VCaP (cell line): Measurements from ENCODE around the gene FIS1.
A peak's percentile ranks its signal among the peaks of the same experiment; 100 is the strongest.

Source experiments
- H3K27ac ChIP-seq: fragments of 450-650 bp; 2 replicates; pipeline ENCODE4 v1.5.1; 2017
- CTCF ChIP-seq: fragments of 450-650 bp; conservative IDR thresholded peaks from 2 replicates; pipeline ENCODE4 v1.5.1; 2017; ENCODE audit warnings: mild to moderate bottlenecking, moderate library complexity

Gene FIS1

GRCh38 chr7:101239191-101239950 is 5.5 kb downstream of the FIS1 start:
- H3K27ac ChIP-seq = no peak overlapping the region
- no peak for TF ChIP-seq CTCF

- H3K27ac ChIP-seq = no peak overlapping the region
- no peak for TF ChIP-seq CTCF
These were observed 6.4 kb downstream of the FIS1 start for GRCh38 chr7:101238226-101239182.

GRCh38 chr7:101237206-101238067 is 7.4 kb downstream of the FIS1 start, which contains the start of gene CLDN15:
Gene CLDN15 (minus strand): TSS chr7:101237802. CDS start chr7:101237581, 221 bp downstream.
- TF ChIP-seq CTCF = no peak
- H3K27ac ChIP-seq = no peak within 1 kb of the TSS

GRCh38 chr7:101236292-101236835 is 8.5 kb downstream of the FIS1 start:
- no peak overlapping the region for H3K27ac ChIP-seq

GRCh38 chr7:101235522-101235921 is 9.4 kb downstream of the FIS1 start:
- TF ChIP-seq CTCF = no peak
- H3K27ac ChIP-seq = no peak overlapping the region

More at GRCh38 chr7:101236292-101236835, 8.5 kb downstream of the FIS1 start:
- TF ChIP-seq CTCF = no peak

- TF ChIP-seq CTCF = peak; percentile 37
- H3K27ac ChIP-seq = no peak overlapping the region
These were observed 9.8 kb downstream of the FIS1 start for GRCh38 chr7:101235050-101235449.
